ENCODE data around the gene LIMK2.

Gene LIMK2

DNA sequence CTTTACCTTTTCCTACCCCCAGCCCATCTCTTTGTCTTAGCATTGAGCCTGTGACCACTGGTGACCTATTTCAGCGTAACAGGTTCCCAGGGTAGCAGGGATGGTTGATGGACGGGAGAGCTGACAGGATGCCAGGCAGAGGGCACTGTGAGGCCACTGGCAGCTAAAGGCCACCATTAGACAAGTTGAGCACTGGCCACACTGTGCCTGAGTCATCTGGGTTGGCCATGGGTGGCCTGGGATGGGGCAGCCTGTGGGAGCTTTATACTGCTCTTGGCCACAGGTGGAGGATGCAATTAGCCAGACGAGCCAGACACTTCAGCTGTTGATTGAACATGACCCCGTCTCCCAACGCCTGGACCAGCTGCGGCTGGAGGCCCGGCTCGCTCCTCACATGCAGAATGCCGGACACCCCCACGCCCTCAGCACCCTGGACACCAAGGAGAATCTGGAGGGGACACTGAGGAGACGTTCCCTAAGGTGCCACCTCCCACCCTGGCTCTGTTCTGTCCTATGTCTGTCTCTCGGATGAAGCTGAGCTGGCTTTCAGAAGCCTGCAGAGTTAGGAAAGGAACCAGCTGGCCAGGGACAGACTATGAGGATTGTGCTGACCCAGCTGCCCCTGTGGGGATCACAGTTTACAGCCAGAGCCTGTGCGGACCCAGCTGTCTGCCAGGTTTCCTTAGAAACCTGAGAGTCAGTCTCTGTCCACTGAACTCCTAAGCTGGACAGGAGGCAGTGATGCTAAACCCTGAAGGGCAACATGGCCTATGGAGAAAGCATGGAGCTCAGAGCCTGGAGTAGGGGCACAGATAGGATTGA lies 50.4 kb downstream of the LIMK2 start:
- no peak for DNase-seq (ENCODE audit: low read depth)
- TF ChIP-seq, protein P1, sequence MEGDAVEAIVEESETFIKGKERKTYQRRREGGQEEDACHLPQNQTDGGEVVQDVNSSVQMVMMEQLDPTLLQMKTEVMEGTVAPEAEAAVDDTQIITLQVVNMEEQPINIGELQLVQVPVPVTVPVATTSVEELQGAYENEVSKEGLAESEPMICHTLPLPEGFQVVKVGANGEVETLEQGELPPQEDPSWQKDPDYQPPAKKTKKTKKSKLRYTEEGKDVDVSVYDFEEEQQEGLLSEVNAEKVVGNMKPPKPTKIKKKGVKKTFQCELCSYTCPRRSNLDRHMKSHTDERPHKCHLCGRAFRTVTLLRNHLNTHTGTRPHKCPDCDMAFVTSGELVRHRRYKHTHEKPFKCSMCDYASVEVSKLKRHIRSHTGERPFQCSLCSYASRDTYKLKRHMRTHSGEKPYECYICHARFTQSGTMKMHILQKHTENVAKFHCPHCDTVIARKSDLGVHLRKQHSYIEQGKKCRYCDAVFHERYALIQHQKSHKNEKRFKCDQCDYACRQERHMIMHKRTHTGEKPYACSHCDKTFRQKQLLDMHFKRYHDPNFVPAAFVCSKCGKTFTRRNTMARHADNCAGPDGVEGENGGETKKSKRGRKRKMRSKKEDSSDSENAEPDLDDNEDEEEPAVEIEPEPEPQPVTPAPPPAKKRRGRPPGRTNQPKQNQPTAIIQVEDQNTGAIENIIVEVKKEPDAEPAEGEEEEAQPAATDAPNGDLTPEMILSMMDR (conservative IDR thresholded peaks at IDR 0.05; ENCODE audit: low read depth, low read length): no peak

DNA sequence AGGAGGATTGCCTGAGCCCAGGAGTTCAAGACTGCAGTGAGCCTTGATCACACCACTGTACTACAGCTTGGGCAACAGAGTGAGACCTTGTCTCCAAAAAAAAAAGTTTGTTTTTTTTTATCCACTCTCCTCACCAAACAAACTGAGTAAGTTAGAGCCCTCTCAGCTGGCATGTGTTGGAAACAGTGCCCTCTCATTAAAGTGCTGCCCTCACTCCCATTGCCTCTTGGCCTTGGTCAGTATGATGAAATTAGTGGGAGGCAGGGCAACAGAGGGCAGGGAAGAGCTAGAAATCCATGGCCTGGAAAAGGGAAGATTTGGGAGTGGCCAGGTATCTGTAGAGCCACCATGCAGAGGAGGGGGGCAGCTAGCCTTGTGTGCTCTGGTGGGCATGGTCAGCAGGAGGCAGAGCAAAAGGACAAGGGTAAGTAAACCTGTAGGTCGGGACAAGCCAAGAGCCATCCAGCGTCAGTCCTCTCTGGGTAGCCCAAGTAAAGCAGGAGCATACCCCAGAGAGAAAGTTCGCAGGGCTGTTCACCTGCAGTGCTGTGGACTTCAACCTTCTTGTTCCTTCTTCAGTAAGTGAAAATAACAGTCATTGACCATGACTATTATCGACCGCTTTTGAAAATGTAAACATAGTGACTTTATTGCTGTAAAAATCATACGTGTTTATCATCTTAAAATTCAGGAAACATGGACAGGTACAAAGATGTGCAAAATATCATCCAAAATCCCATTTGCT lies 52.0 kb downstream of the LIMK2 start:
- no peak for DNase-seq (ENCODE audit: low read depth)

More for the DNA sequence above, 50.4 kb downstream of the LIMK2 start:
- no peak overlapping the region for H3K4me3 ChIP-seq (ENCODE audit: low read depth, low read length)

DNA sequence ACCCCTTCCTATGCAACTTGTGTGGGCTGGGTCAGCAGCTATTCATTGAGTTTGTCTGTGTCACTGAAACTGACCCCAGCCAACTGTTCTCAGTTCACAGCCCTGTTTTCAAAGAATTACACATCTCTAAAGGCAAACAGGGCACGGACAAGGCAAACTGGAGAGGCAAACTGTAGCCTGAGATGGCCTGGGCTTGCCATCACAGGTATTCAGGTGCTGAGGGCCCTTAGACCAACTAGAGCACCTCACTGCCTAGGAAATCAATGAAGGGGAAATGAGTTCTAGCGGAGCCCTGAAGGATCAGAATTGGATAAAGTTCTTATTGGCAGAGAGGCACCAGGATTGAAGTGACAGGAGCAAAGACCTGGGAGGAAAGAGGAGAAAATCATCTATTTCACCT lies 56.2 kb downstream of the LIMK2 start:
- no peak for DNase-seq (ENCODE audit: low read depth)
- H3K4me3 ChIP-seq (ENCODE audit: low read depth, low read length): no peak overlapping the region
- TF ChIP-seq, protein P1 (conservative IDR thresholded peaks at IDR 0.05; ENCODE audit: low read depth, low read length): no peak

More for the DNA sequence above, 52.0 kb downstream of the LIMK2 start:
- no peak overlapping the region for H3K4me3 ChIP-seq (ENCODE audit: low read depth, low read length)
- TF ChIP-seq, protein P1 (conservative IDR thresholded peaks at IDR 0.05; ENCODE audit: low read depth, low read length): no peak

DNA sequence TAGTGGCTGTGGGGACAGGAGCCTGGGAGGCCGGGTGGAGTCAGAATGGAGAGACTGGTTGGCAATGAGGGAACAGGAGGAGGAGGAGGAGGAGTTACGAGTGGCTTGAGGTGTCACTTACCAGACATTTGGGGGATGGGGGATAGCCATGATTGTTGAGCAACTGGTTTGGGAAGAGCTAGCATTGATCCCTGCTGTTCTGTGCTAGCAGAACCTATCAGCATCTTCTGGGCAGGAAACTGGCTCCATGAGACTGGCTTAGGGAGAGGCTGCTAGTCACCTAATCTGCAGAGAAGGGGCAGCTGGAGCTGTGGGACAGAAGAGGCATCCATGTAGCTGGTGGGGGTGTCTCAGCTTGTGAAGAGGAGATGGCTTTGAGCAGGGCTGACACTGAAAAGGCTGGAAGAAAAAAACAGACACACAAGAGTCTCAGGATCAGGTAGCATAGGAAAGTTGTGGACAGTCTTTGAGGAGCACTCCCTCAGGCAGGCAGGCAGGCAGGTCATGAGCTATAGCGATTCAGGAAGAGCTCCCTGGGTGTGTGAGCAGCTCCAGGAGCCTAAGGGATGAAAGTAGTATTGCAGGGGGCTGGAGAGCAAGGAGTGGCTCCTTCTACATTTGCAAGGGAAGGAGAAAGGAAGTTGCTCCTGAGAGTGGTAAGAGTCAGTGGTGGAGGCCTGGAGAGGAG lies 57.9 kb downstream of the LIMK2 start:
- TF ChIP-seq, protein P1 (conservative IDR thresholded peaks at IDR 0.05; ENCODE audit: low read depth, low read length): peak; percentile 4
- H3K4me3 ChIP-seq (ENCODE audit: low read depth, low read length): no peak overlapping the region
- peak; percentile 44 for DNase-seq (ENCODE audit: low read depth)

DNA sequence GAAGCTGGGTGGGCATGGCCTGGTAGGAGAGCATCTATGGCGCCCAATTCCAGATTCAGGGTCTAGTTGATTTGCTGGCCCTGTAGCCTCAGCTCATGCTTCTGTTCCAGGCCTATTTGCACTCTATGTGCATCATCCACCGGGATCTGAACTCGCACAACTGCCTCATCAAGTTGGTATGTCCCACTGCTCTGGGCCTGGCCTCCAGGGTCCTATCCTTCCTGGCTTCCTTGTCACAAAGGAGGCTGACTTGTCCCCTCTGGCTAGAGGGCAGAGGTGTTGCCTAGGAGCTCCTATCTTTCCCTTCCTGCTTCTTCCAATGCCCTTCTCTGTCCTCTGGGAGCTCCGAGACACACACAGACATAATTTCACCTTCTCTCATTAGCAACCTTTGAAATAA lies 58.9 kb downstream of the LIMK2 start:
- no peak overlapping the region for H3K4me3 ChIP-seq (ENCODE audit: low read depth, low read length)
- DNase-seq (ENCODE audit: low read depth): no peak

DNA sequence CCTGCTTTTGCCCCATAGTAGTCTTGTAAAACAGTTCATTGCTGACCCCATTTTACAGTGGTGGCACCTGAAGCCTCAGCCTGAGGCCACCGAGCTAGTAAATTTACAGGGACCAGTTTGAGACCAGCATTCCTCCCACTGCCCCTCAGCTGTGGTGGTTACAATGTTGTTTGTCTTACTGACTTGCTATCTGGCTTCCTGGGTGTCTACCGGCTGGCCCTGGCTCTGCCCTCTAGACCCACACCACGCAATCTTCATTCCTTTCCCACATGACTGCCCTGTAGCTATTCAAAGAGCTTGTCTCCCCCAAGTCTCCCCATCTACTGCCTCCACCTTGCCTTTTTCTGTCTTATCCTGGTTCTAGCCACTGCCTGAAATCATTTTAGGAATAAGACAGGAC lies 59.4 kb downstream of the LIMK2 start:
- peak; percentile 65 for DNase-seq (ENCODE audit: low read depth)
- H3K4me3 ChIP-seq (ENCODE audit: low read depth, low read length): no peak overlapping the region
- TF ChIP-seq, protein P1 (conservative IDR thresholded peaks at IDR 0.05; ENCODE audit: low read depth, low read length): no peak

More for the DNA sequence above, 58.9 kb downstream of the LIMK2 start:
- TF ChIP-seq, protein P1 (conservative IDR thresholded peaks at IDR 0.05; ENCODE audit: low read depth, low read length): no peak
